Measurements from ENCODE around the gene ATG16L1.

GRCh38 chr2:233261819-233262555 is 10.5 kb downstream of the ATG16L1 start:
- TF ChIP-seq CTCF (IDR thresholded peaks at IDR 0.05; ENCODE audit: extremely low read depth in 1 of 2, insufficient read depth in 1 of 2, low read depth in 1 of 2, low read length in 2 of 2) = no peak
- no peak for TF ChIP-seq EZH2 (IDR thresholded peaks at IDR 0.05; ENCODE audit: borderline replicate concordance, low read depth, low read length, severe bottlenecking)
- TF ChIP-seq POLR2A (IDR thresholded peaks at IDR 0.05; ENCODE audit: low read depth, low read length) = no peak
- TF ChIP-seq FOS (IDR thresholded peaks at IDR 0.05; ENCODE audit: borderline replicate concordance, insufficient read depth, low read length) = no peak
